Mesenchymal stem cell (in vitro differentiated cells and primary cell): Measurements from ENCODE around the gene PREB. TPM values are rescaled to one million over a fixed set of nuclear protein-coding genes. Genes with fewer than 3 reads are reported as not detected.

ENCODE experiments used
- DNase-seq: peaks from one replicate; pipeline ENCODE4 v3.0.0-alpha.2; 2013
- H2AFZ ChIP-seq: one replicate; pipeline ENCODE4 v1.6.1; 2013; ENCODE audit warnings: low read depth, mild to moderate bottlenecking, control low read depth, inconsistent platforms, low read length, moderate library complexity
- H2AK5ac ChIP-seq: 2 replicates; pipeline ENCODE4 v1.6.1; 2013; ENCODE audit warnings: low read length, moderate library complexity, mild to moderate bottlenecking, inconsistent platforms; ENCODE audit not compliant: severe bottlenecking
- H2BK120ac ChIP-seq: one replicate; pipeline ENCODE4 v1.6.1; 2013; ENCODE audit warnings: low read depth, mild to moderate bottlenecking, inconsistent platforms, low read length, moderate library complexity
- H2BK12ac ChIP-seq, 2 experiments: one replicate each; pipeline ENCODE4 v1.6.1; 2013; ENCODE audit warnings: inconsistent platforms in 2 of 2, low read length in 2 of 2, mild to moderate bottlenecking in 2 of 2, moderate library complexity in 2 of 2, control low read depth in 1 of 2
- H2BK15ac ChIP-seq: one replicate; pipeline ENCODE4 v1.6.1; 2013; ENCODE audit warnings: mild to moderate bottlenecking, low read depth, inconsistent platforms; ENCODE audit not compliant: poor library complexity, severe bottlenecking
- H2BK5ac ChIP-seq: 2 replicates; pipeline ENCODE4 v1.6.1; 2013; ENCODE audit warnings: low read depth, mild to moderate bottlenecking, low read length, control low read depth, inconsistent platforms; ENCODE audit not compliant: poor library complexity, severe bottlenecking
- H3K14ac ChIP-seq, 2 experiments: one replicate each; pipeline ENCODE4 v1.6.1; 2013; ENCODE audit warnings: inconsistent platforms in 2 of 2, low read length in 2 of 2, control low read depth in 1 of 2, mild to moderate bottlenecking in 1 of 2, moderate library complexity in 1 of 2
- H3K18ac ChIP-seq, 2 experiments: one replicate each; pipeline ENCODE4 v1.6.1; 2013; ENCODE audit warnings: inconsistent platforms in 2 of 2, low read length in 2 of 2, control low read depth in 1 of 2, low read depth in 1 of 2, mild to moderate bottlenecking in 1 of 2
- H3K23ac ChIP-seq, 2 experiments: one replicate each; pipeline ENCODE4 v1.6.1; 2013; ENCODE audit warnings: inconsistent platforms in 2 of 2, low read length in 2 of 2, mild to moderate bottlenecking in 2 of 2, moderate library complexity in 2 of 2, control low read depth in 1 of 2
- H3K27ac ChIP-seq: 2 replicates; pipeline ENCODE4 v1.5.1; 2013; ENCODE audit warnings: mild to moderate bottlenecking, moderate library complexity, low read length, control low read depth, inconsistent platforms; ENCODE audit not compliant: poor library complexity, severe bottlenecking
- H3K27me3 ChIP-seq, 2 experiments: 2 replicates each; pipeline versions ENCODE4 v1.6.1 to v1.7.0; 2013; ENCODE audit warnings: low read length in 2 of 2, mild to moderate bottlenecking in 2 of 2, moderate library complexity in 2 of 2, control low read depth in 1 of 2, inconsistent platforms in 1 of 2; ENCODE audit not compliant: control insufficient read depth in 1 of 2, insufficient read depth in 1 of 2
- H3K36me3 ChIP-seq, 2 experiments: 2 replicates each; pipeline versions ENCODE4 v1.6.1 to v1.7.0; 2013; ENCODE audit warnings: low read length in 2 of 2, control low read depth in 1 of 2, inconsistent platforms in 1 of 2, low read depth in 1 of 2, mild to moderate bottlenecking in 1 of 2; ENCODE audit not compliant: insufficient read depth in 2 of 2, control insufficient read depth in 1 of 2
- H3K4ac ChIP-seq, 2 experiments: one replicate each; pipeline ENCODE4 v1.6.1; 2013; ENCODE audit warnings: inconsistent platforms in 2 of 2, low read length in 2 of 2, mild to moderate bottlenecking in 2 of 2, moderate library complexity in 2 of 2, control low read depth in 1 of 2, low read depth in 1 of 2
- H3K4me1 ChIP-seq: 2 replicates; pipeline ENCODE4 v1.6.1; 2013; ENCODE audit warnings: low read depth, low read length, control low read depth; ENCODE audit not compliant: control insufficient read depth, insufficient read depth
- H3K4me2 ChIP-seq: 2 replicates; pipeline ENCODE4 v1.6.1; 2013; ENCODE audit warnings: low read length, mild to moderate bottlenecking, inconsistent platforms; ENCODE audit not compliant: poor library complexity, severe bottlenecking
- H3K4me3 ChIP-seq, 2 experiments: 2 replicates each; pipeline versions ENCODE4 v1.5.1 to v1.7.0; 2013; ENCODE audit warnings: low read length in 2 of 2, mild to moderate bottlenecking in 2 of 2, control low read depth in 1 of 2, low read depth in 1 of 2; ENCODE audit not compliant: insufficient read depth in 1 of 2
- H3K79me1 ChIP-seq: replicated peaks from 2 replicates; pipeline ENCODE4 v1.6.1; 2013; ENCODE audit warnings: mild to moderate bottlenecking, control low read depth, low read length, inconsistent platforms; ENCODE audit not compliant: poor library complexity, severe bottlenecking
- H3K9ac ChIP-seq: 2 replicates; pipeline ENCODE4 v1.7.0; 2013; ENCODE audit warnings: mild to moderate bottlenecking, low read length, moderate library complexity
- H3K9me3 ChIP-seq: 2 replicates; pipeline ENCODE4 v1.7.0; 2013; ENCODE audit warnings: mild to moderate bottlenecking, low read length; ENCODE audit not compliant: control insufficient read depth
- H4K8ac ChIP-seq: one replicate; pipeline ENCODE4 v1.6.1; 2013; ENCODE audit warnings: inconsistent platforms, mild to moderate bottlenecking, low read length, moderate library complexity
- H4K91ac ChIP-seq: one replicate; pipeline ENCODE4 v1.6.1; 2013; ENCODE audit warnings: mild to moderate bottlenecking, low read length, inconsistent platforms
- WGBS: methylation state at CpG from one replicate; pipeline ENCODE4 v1.1.7; 2013; ENCODE audit warnings: mixed read lengths; 5-methylcytosine and 5-hydroxymethylcytosine counted together
- polyA plus RNA-seq, 2 experiments: library from polyadenylated mRNA; stranded (reverse); fragments of 200-250 nt; gene quantifications; one replicate each; pipeline ENCODE4 v1.2.3, GENCODE V29; 2013

The PREB gene, protein sequence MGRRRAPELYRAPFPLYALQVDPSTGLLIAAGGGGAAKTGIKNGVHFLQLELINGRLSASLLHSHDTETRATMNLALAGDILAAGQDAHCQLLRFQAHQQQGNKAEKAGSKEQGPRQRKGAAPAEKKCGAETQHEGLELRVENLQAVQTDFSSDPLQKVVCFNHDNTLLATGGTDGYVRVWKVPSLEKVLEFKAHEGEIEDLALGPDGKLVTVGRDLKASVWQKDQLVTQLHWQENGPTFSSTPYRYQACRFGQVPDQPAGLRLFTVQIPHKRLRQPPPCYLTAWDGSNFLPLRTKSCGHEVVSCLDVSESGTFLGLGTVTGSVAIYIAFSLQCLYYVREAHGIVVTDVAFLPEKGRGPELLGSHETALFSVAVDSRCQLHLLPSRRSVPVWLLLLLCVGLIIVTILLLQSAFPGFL
- 38.5 TPM for polyA plus RNA-seq (2013, experiment 1 of 2)
- 38.0 TPM for polyA plus RNA-seq (2013, experiment 2 of 2)

DNA sequence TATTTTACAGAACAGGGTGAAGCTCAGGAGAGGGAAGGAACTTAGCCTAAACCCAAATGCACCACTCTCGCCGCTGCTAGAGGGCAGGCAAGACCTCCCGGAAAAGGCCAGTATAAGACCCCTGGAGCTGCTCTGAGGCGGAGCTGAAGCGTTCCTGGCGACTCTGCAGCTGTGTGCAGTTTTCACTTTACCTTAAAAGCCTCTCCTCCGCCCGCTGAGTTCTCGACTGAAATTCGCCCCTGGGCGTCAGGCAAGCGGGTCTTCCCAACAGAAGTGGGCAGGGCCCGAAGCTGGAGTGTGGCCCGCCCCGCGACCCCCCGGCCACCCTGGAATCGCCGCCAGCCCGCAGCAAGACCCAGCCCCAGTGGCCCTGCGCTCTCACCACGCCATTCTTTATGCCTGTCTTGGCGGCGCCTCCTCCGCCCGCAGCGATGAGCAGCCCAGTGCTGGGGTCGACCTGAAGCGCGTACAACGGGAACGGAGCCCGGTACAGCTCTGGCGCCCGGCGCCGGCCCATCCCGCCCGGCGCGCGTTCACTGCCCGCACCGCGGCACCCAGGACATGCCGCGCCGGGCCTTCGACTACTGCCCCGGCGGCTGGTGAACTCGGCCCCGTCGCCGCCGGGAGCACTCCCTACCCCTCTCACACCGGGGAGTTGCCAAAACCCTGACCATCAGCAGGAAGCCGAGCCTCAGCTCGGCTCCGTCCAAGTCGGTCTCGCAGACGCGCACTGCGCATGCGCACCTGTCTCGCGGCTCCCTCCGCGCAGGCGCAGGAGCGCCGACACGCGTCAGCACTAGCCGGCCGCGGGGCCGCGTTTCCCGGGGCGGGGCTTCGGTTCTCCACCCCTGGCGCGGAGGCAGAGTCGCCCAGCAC is at the start of gene PREB:
TSS of gene PREB (minus strand) at position 732 of the 876 bp plus-strand sequence. CDS start at position 517, 215 bp downstream.
- Histone ChIP-seq H3K27me3 (peaks cover under 1 to 10% of the 10 kb centered on the region in 2 experiments), H2BK5ac (no peak within 1 kb of the TSS), H3K9me3 (no peaks in the 10 kb centered on the region), H3K4me3 (peak within 1 kb of the TSS; percentile 93 to 97), H2AFZ (peak within 1 kb of the TSS; percentile 94), H3K23ac (no peak within 1 kb of the TSS), H2AK5ac (no peak within 1 kb of the TSS), H3K18ac (peak within 1 kb of the TSS; percentile 76 to 86), H3K14ac (peak within 1 kb of the TSS in 1 of 2 experiments; percentile 97), H3K27ac (no peak within 1 kb of the TSS), H4K91ac (peak within 1 kb of the TSS; percentile 44), H3K9ac (peak within 1 kb of the TSS; percentile 92), H3K4me1 (peaks cover 17% of the 10 kb centered on the region), H4K8ac (peak within 1 kb of the TSS; percentile 73), H2BK12ac (no peak within 1 kb of the TSS), H2BK120ac (no peak within 1 kb of the TSS), H3K79me1 (peaks cover 23% of the 10 kb centered on the region), H3K4me2 (peak within 1 kb of the TSS; percentile 81), H3K4ac (peak within 1 kb of the TSS; percentile 13 to 29), H2BK15ac (peak within 1 kb of the TSS; percentile 85), H3K36me3 (peaks cover 41% of the 10 kb centered on the region in 2 experiments)
- under 1% methylated on average over 69 of the region's 86 CpGs for WGBS
- peak; percentile 92 for DNase-seq

DNA sequence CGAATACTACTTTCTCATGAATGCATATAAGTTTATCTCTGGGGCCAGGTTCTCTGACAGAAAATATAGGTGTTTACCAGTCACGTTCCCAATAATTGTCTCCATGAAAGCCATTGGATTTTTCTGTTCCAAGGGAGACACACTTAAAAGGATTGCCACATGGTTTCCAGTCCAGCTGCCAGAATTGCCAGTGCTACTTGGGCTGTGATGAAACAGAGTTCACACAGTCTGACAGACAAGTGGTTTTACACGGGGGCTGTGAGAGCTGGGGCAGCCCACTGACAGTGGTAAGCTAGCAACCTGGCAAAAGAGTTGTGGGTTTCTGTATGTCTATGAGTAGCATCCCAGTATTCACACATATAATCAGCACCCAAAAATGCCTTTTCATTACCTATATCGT is 49.7 kb upstream of the PREB start:
- no peak overlapping the region for H3K18ac ChIP-seq
- no peak overlapping the region for H2BK120ac ChIP-seq
- 94% methylated on average over 4 of the region's 4 CpGs for WGBS
- no peaks in the 10 kb centered on the region for H3K9me3 ChIP-seq
- no peak overlapping the region for H2BK15ac ChIP-seq
- DNase-seq, result peak; percentile 59
- H3K36me3 ChIP-seq, result no peaks in the 10 kb centered on the region
- H3K27me3 ChIP-seq, result peaks cover 0 to 41% of the 10 kb centered on the region in 2 experiments
- H3K4me2 ChIP-seq, result no peak overlapping the region
- no peak overlapping the region for H3K14ac ChIP-seq
- no peak overlapping the region for H2AFZ ChIP-seq
- no peak overlapping the region for H2AK5ac ChIP-seq
- H3K4me1 ChIP-seq, result no peaks in the 10 kb centered on the region
- H3K4ac ChIP-seq, result peak overlapping the region in 1 of 2 experiments; percentile 5
- no peak overlapping the region for H3K27ac ChIP-seq
- H3K79me1 ChIP-seq, result no peaks in the 10 kb centered on the region
- H4K8ac ChIP-seq, result peak overlapping the region; percentile 67
- H4K91ac ChIP-seq, result no peak overlapping the region
- no peak overlapping the region for H3K23ac ChIP-seq
- no peak overlapping the region for H2BK5ac ChIP-seq
- H3K4me3 ChIP-seq, result no peak overlapping the region
- peak overlapping the region; percentile 56 for H3K9ac ChIP-seq
- H2BK12ac ChIP-seq, result no peak overlapping the region

DNA sequence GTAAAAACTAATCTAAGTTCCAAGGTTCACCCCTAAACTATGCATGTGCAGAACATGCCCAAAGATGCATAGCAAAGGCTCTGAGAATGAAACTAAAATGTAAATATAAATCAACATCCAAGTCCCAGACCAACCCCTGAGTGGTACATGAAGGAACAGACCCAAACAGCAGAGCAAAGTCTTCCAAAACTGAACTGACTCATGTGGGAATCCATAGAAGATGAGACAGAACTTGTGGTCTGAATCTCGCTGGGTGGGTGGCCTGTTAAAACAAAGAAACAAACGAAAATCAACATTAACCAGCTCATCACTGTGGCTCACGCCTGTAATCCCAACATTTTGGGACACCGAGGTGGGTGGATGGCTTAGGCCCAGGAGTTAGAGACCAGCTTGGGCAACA is 47.9 kb upstream of the PREB start:
- H3K27ac ChIP-seq, result no peak overlapping the region
- 59% methylated on average over 4 of the region's 4 CpGs for WGBS

More for the DNA sequence above, 47.9 kb upstream of the PREB start:
- no peak overlapping the region for H2AK5ac ChIP-seq
- no peak overlapping the region for H3K4ac ChIP-seq
- H4K91ac ChIP-seq, result no peak overlapping the region
- H2BK12ac ChIP-seq, result no peak overlapping the region
- no peak overlapping the region for H2BK5ac ChIP-seq
- no peak overlapping the region for H2BK15ac ChIP-seq
- no peak overlapping the region for H3K4me2 ChIP-seq
- no peak overlapping the region for H3K18ac ChIP-seq
- peaks cover 0 to 52% of the 10 kb centered on the region in 2 experiments for H3K27me3 ChIP-seq
- H3K4me1 ChIP-seq, result peaks cover under 1% of the 10 kb centered on the region
- H3K4me3 ChIP-seq, result peak overlapping the region in 1 of 2 experiments; percentile 5
- no peaks in the 10 kb centered on the region for H3K9me3 ChIP-seq
- no peak overlapping the region for H4K8ac ChIP-seq
- H2BK120ac ChIP-seq, result no peak overlapping the region
- no peak overlapping the region for H2AFZ ChIP-seq
- H3K9ac ChIP-seq, result peak overlapping the region; percentile 75
- H3K36me3 ChIP-seq, result no peaks in the 10 kb centered on the region
- H3K14ac ChIP-seq, result no peak overlapping the region
- no peak overlapping the region for H3K23ac ChIP-seq
- H3K79me1 ChIP-seq, result no peaks in the 10 kb centered on the region
- DNase-seq, result peak; percentile 24
